Fibroblast of lung (primary cell): ENCODE data around the gene VPS35L. TPM values are rescaled to one million over a fixed set of nuclear protein-coding genes. Genes with fewer than 3 reads are reported as not detected.

Source experiments
- DNase-seq, 2 donors: peaks; one replicate each; pipeline versions ENCODE4 v3.0.0 to v3.0.0-alpha.2; 2010; ENCODE audit warnings: low read depth in 2 of 2
- H2AFZ ChIP-seq: 2 replicates; pipeline ENCODE4 v1.5.1; 2012; ENCODE audit warnings: low read length, control low read depth, inconsistent platforms
- H3K27ac ChIP-seq: 2 replicates; pipeline ENCODE4 v1.5.1; 2011; ENCODE audit warnings: low read length, control low read depth; ENCODE audit not compliant: insufficient read depth
- H3K27me3 ChIP-seq: 2 replicates; pipeline ENCODE4 v1.5.1; 2011; ENCODE audit warnings: mild to moderate bottlenecking, low read length; ENCODE audit not compliant: control insufficient read depth, insufficient read depth
- H3K36me3 ChIP-seq: 2 replicates; pipeline ENCODE4 v1.5.1; 2011; ENCODE audit warnings: low read length; ENCODE audit not compliant: control insufficient read depth, insufficient read depth
- H3K4me1 ChIP-seq: 2 replicates; pipeline ENCODE4 v1.5.1; 2011; ENCODE audit warnings: low read length; ENCODE audit not compliant: control insufficient read depth, insufficient read depth; ENCODE audit errors: extremely low read depth
- H3K4me2 ChIP-seq: 2 replicates; pipeline ENCODE4 v1.5.1; 2011; ENCODE audit warnings: low read length, control low read depth; ENCODE audit not compliant: insufficient read depth; ENCODE audit errors: extremely low read depth
- H3K4me3 ChIP-seq, 4 experiments: fragments of 200-600 bp in 1 of 4; sonication (generic) in 1 of 4; replicated peaks in 1 of 4; 2 replicates each; pipeline ENCODE4 v1.5.1; 2011 to 2016; ENCODE audit warnings: low read length in 4 of 4, low read depth in 3 of 4, mild to moderate bottlenecking in 3 of 4, control low read depth in 2 of 4, inconsistent platforms in 1 of 4, mixed read lengths in 1 of 4; ENCODE audit not compliant: insufficient read depth in 1 of 4; ENCODE audit errors: control extremely low read depth in 1 of 4
- H3K79me2 ChIP-seq: 2 replicates; pipeline ENCODE4 v1.5.1; 2012; ENCODE audit warnings: mild to moderate bottlenecking, low read length, inconsistent platforms; ENCODE audit not compliant: control insufficient read depth, insufficient read depth
- H3K9ac ChIP-seq: 2 replicates; pipeline ENCODE4 v1.5.1; 2011; ENCODE audit warnings: mild to moderate bottlenecking, low read length, control low read depth; ENCODE audit not compliant: insufficient read depth
- H3K9me3 ChIP-seq: 2 replicates; pipeline ENCODE4 v1.5.1; 2012; ENCODE audit warnings: low read depth, low read length; ENCODE audit not compliant: control insufficient read depth, insufficient read depth
- H4K20me1 ChIP-seq: 2 replicates; pipeline ENCODE4 v1.5.1; 2011; ENCODE audit warnings: low read length; ENCODE audit not compliant: control insufficient read depth, insufficient read depth; ENCODE audit errors: extremely low read depth
- EZH2 ChIP-seq: IDR thresholded peaks from 2 replicates; pipeline ENCODE4 v1.5.1; 2012; ENCODE audit warnings: low read length, control low read depth, mild to moderate bottlenecking; ENCODE audit errors: missing control alignments
- polyA plus RNA-seq, 2 donors: library from polyadenylated mRNA; depleted of rRNA in 1 of 2; stranded (reverse) in 1 of 2; unstranded in 1 of 2; fragments of >200 nt; gene quantifications; 2 replicates each; pipeline ENCODE4 v1.2.1, GENCODE V29; 2011 to 2012; ENCODE audit warnings: missing spikeins in 1 of 2
- total RNA-seq: library from RNA; depleted of rRNA; stranded (reverse); fragments of >200 nt; gene quantifications from 2 replicates; pipeline ENCODE4 v1.2.1, GENCODE V29; 2014
- TF ChIP-seq, protein P1 (sequence below), 2 donors: IDR thresholded peaks in 1 of 2; conservative IDR thresholded peaks in 1 of 2; 1 replicate in 1 of 2; 2 replicates in 1 of 2; pipeline ENCODE4 v1.5.1; 2011 to 2012; ENCODE audit warnings: low read length in 2 of 2, control low read depth in 1 of 2, inconsistent platforms in 1 of 2, low read depth in 1 of 2, mild to moderate bottlenecking in 1 of 2

Gene VPS35L
- total and polyA plus RNA-seq, 2 donors (not counting 1 experiment from before 2014, with no cell fraction given) = 46.7 to 54.7 TPM

DNA sequence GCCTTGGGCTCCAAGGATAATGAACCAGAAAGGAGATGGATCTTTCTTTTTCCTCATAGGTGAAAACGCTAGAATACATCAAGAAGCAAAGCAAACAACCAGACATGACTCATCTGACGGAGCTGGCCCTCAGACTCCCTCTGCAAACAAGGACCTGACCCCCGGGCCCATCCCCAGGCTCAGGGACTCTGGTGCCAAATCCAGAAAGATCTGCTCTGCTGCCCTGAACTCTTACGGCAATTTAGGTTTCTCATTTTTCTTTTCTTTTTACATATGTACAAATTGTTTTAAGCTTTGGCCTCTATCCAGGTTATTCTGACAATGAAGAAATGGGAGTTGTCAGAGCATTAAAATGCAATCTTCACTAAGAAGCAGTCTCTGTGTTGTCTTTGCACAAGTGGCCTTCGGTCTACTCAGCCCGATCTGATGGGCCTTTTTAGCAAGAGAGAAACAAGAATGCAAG, 144.8 kb downstream of the VPS35L start:
- peak; percentile 64 to 84 for DNase-seq
- H3K9ac ChIP-seq = no peak overlapping the region
- H3K79me2 ChIP-seq = no peaks in the 10 kb centered on the region
- no peaks in the 10 kb centered on the region for H3K27me3 ChIP-seq
- peaks cover 30% of the 10 kb centered on the region for H3K4me1 ChIP-seq
- H3K36me3 ChIP-seq = peaks cover 12% of the 10 kb centered on the region
- H3K4me3 ChIP-seq = no peak overlapping the region
- peak overlapping the region; percentile 31 for H3K27ac ChIP-seq
- no peak overlapping the region for H2AFZ ChIP-seq
- no peak overlapping the region for H3K4me2 ChIP-seq
- no peaks in the 10 kb centered on the region for H3K9me3 ChIP-seq
- TF ChIP-seq, protein P1, sequence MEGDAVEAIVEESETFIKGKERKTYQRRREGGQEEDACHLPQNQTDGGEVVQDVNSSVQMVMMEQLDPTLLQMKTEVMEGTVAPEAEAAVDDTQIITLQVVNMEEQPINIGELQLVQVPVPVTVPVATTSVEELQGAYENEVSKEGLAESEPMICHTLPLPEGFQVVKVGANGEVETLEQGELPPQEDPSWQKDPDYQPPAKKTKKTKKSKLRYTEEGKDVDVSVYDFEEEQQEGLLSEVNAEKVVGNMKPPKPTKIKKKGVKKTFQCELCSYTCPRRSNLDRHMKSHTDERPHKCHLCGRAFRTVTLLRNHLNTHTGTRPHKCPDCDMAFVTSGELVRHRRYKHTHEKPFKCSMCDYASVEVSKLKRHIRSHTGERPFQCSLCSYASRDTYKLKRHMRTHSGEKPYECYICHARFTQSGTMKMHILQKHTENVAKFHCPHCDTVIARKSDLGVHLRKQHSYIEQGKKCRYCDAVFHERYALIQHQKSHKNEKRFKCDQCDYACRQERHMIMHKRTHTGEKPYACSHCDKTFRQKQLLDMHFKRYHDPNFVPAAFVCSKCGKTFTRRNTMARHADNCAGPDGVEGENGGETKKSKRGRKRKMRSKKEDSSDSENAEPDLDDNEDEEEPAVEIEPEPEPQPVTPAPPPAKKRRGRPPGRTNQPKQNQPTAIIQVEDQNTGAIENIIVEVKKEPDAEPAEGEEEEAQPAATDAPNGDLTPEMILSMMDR (conservative IDR thresholded peaks at IDR 0.05 in 1 of 2, IDR thresholded peaks at IDR 0.05 in 1 of 2; ENCODE audit: low read depth in 1 of 2, low read length in 2 of 2) = no peak
- no peak for TF ChIP-seq EZH2
- no peaks in the 10 kb centered on the region for H4K20me1 ChIP-seq

DNA sequence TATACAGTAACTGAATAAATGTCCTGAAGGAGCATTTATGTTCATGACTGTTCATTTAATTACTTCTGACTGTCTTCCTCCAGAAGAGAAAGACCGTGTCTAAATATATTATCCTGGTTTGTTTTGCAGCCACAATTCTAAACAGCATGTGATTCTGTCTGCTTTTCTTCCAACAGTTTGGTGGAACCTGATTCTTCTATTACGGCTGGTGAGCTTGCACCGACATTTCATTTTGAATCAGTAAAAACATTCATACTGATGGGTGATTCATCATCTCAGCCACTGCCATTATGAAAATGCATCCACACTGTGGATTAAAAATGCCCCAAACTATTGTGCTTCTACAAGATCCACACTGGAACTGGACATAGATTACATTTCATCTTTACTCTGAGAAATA, 145.6 kb downstream of the VPS35L start:
- no peaks in the 10 kb centered on the region for H3K79me2 ChIP-seq
- H3K27ac ChIP-seq = peak overlapping the region; percentile 31
- H3K4me3 ChIP-seq = no peak overlapping the region
- H3K4me1 ChIP-seq = peaks cover 29% of the 10 kb centered on the region
- H3K36me3 ChIP-seq = peaks cover 12% of the 10 kb centered on the region
- no peak overlapping the region for H3K4me2 ChIP-seq
- H3K27me3 ChIP-seq = no peaks in the 10 kb centered on the region
- no peak overlapping the region for H2AFZ ChIP-seq
- no peaks in the 10 kb centered on the region for H4K20me1 ChIP-seq
- no peaks in the 10 kb centered on the region for H3K9me3 ChIP-seq
- TF ChIP-seq, protein P1 (conservative IDR thresholded peaks at IDR 0.05 in 1 of 2, IDR thresholded peaks at IDR 0.05 in 1 of 2; ENCODE audit: low read depth in 1 of 2, low read length in 2 of 2) = no peak
- TF ChIP-seq EZH2 = no peak
- no peak overlapping the region for H3K9ac ChIP-seq
- peak in 1 of 2 donors; percentile 55 for DNase-seq

DNA sequence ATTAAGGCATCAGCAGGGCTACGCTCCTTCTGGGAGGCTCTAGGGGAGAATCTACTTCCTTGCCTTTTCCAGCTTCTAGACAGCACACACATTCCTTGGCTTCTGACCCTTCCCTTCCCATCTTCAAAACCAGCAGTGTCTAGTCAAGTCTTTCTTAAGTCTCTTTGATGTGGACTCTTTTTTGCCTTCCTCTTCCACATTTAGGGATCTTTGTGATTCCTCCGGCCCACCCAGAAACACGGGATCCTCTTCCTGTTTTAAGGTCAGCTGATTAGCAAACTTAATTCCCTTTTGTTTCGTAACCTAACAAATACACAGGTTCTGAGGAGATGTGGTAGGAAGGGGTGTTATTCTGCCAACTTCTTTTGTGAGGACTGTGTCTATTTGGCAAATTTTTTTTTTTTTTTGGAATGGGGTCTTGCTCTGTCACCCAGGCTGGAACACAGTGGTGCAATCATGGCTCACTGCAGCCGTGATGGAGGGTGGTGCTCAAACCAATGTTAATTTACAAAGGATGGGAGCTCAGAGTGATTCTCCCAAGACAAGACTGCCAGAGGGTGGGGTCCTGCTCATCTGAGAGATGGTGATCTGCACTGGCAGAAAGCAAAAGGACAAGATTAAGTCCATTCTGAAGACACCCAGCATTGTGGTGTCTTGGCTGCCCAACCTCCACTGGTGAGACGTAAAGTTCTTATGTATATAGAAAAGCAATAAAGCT, 147.8 kb downstream of the VPS35L start:
- H3K4me1 ChIP-seq = peaks cover 20% of the 10 kb centered on the region
- no peaks in the 10 kb centered on the region for H3K9me3 ChIP-seq
- H3K4me2 ChIP-seq = no peak overlapping the region
- no peaks in the 10 kb centered on the region for H4K20me1 ChIP-seq
- H2AFZ ChIP-seq = no peak overlapping the region
- H3K36me3 ChIP-seq = peaks cover 17% of the 10 kb centered on the region
- no peak overlapping the region for H3K9ac ChIP-seq
- TF ChIP-seq, protein P1 (conservative IDR thresholded peaks at IDR 0.05 in 1 of 2, IDR thresholded peaks at IDR 0.05 in 1 of 2; ENCODE audit: low read depth in 1 of 2, low read length in 2 of 2) = no peak
- no peak for TF ChIP-seq EZH2
- H3K79me2 ChIP-seq = no peaks in the 10 kb centered on the region
- no peak for DNase-seq
- H3K27me3 ChIP-seq = no peaks in the 10 kb centered on the region
- H3K4me3 ChIP-seq = no peak overlapping the region
- H3K27ac ChIP-seq = peak overlapping the region; percentile 90
